ENCODE results near the gene APOL3.
"Not testable (repeated sequence)": the region's sequence is repeated elsewhere in the genome, so short reads cannot be mapped to it uniquely, and the experiment has no call there.

Gene APOL3

GRCh38 chr22:36104988-36105387 is 55.6 kb downstream of the APOL3 start:
- H2AFZ ChIP-seq = no peak overlapping the region
- H3K4me2 ChIP-seq (ENCODE audit: low read length) = no peak overlapping the region
- no peaks in the 10 kb centered on the region for H3K79me2 ChIP-seq
- TF ChIP-seq, protein P1, sequence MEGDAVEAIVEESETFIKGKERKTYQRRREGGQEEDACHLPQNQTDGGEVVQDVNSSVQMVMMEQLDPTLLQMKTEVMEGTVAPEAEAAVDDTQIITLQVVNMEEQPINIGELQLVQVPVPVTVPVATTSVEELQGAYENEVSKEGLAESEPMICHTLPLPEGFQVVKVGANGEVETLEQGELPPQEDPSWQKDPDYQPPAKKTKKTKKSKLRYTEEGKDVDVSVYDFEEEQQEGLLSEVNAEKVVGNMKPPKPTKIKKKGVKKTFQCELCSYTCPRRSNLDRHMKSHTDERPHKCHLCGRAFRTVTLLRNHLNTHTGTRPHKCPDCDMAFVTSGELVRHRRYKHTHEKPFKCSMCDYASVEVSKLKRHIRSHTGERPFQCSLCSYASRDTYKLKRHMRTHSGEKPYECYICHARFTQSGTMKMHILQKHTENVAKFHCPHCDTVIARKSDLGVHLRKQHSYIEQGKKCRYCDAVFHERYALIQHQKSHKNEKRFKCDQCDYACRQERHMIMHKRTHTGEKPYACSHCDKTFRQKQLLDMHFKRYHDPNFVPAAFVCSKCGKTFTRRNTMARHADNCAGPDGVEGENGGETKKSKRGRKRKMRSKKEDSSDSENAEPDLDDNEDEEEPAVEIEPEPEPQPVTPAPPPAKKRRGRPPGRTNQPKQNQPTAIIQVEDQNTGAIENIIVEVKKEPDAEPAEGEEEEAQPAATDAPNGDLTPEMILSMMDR (IDR thresholded peaks at IDR 0.05) = no peak
- no peaks in the 10 kb centered on the region for H3K9me3 ChIP-seq (ENCODE audit: control insufficient read depth, low read length)
- H3K36me3 ChIP-seq (ENCODE audit: control insufficient read depth, insufficient read depth, low read length) = no peaks in the 10 kb centered on the region
- H3K4me3 ChIP-seq (ENCODE audit: low read depth, low read length) = no peak overlapping the region
- no peaks in the 10 kb centered on the region for H3K4me1 ChIP-seq
- no peak overlapping the region for H3K27ac ChIP-seq
- no peak overlapping the region for H3K9ac ChIP-seq
- no peaks in the 10 kb centered on the region for H3K27me3 ChIP-seq (ENCODE audit: control insufficient read depth, insufficient read depth, low read length)

GRCh38 chr22:36104435-36104834 is 56.1 kb downstream of the APOL3 start:
- TF ChIP-seq, protein P1 (IDR thresholded peaks at IDR 0.05) = no peak
- H3K36me3 ChIP-seq (ENCODE audit: control insufficient read depth, insufficient read depth, low read length) = no peaks in the 10 kb centered on the region
- no peak overlapping the region for H3K27ac ChIP-seq
- no peak overlapping the region for H2AFZ ChIP-seq
- H3K4me1 ChIP-seq = no peaks in the 10 kb centered on the region
- H3K79me2 ChIP-seq = no peaks in the 10 kb centered on the region
- no peaks in the 10 kb centered on the region for H3K9me3 ChIP-seq (ENCODE audit: control insufficient read depth, low read length)
- H3K9ac ChIP-seq = no peak overlapping the region
- no peaks in the 10 kb centered on the region for H3K27me3 ChIP-seq (ENCODE audit: control insufficient read depth, insufficient read depth, low read length)
- H3K4me3 ChIP-seq (ENCODE audit: low read depth, low read length) = no peak overlapping the region
- no peak overlapping the region for H3K4me2 ChIP-seq (ENCODE audit: low read length)

- no peaks in the 10 kb centered on the region for H3K79me2 ChIP-seq
- no peaks in the 10 kb centered on the region for H3K27me3 ChIP-seq (ENCODE audit: control insufficient read depth, insufficient read depth, low read length)
- H2AFZ ChIP-seq = no peak overlapping the region
- H3K4me2 ChIP-seq (ENCODE audit: low read length) = no peak overlapping the region
- H3K4me3 ChIP-seq (ENCODE audit: low read depth, low read length) = no peak overlapping the region
- H3K27ac ChIP-seq = no peak overlapping the region
- no peaks in the 10 kb centered on the region for H3K9me3 ChIP-seq (ENCODE audit: control insufficient read depth, low read length)
- H3K36me3 ChIP-seq (ENCODE audit: control insufficient read depth, insufficient read depth, low read length) = no peaks in the 10 kb centered on the region
- TF ChIP-seq, protein P1 (IDR thresholded peaks at IDR 0.05) = no peak
- no peak overlapping the region for H3K9ac ChIP-seq
- H3K4me1 ChIP-seq = no peaks in the 10 kb centered on the region
Measured at GRCh38 chr22:36103891-36104290, 56.7 kb downstream of the APOL3 start.

DNA sequence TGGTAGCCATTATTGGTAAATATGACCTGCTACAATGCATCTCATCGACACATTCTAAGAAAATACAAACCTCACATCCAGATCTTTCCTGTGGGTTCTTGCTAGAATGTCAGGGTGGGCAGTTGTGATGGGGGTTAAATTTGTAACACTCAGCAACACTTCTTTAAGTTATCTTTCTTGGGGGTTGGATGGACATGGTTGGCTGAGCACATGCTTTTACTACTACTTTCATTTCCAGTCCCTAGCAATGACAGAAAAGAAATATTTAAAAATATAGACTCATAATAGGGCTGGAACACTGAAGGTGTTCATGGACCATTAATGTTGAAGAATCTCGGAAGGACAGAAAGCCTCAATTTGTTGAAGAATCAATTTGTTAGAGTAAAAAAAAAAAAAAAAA is 57.6 kb downstream of the APOL3 start:
- Histone ChIP-seq H3K9ac (no peak overlapping the region), H3K4me1 (no peaks in the 10 kb centered on the region), H3K79me2 (no peaks in the 10 kb centered on the region), H3K36me3 (ENCODE audit: control insufficient read depth, insufficient read depth, low read length) (no peaks in the 10 kb centered on the region), H3K4me3 (ENCODE audit: low read depth, low read length) (no peak overlapping the region), H3K27ac (no peak overlapping the region), H3K4me2 (ENCODE audit: low read length) (no peak overlapping the region), H2AFZ (no peak overlapping the region), H3K9me3 (ENCODE audit: control insufficient read depth, low read length) (no peaks in the 10 kb centered on the region), H3K27me3 (ENCODE audit: control insufficient read depth, insufficient read depth, low read length) (no peaks in the 10 kb centered on the region)
- TF ChIP-seq, protein P1 (IDR thresholded peaks at IDR 0.05) = no peak

GRCh38 chr22:36101756-36102155 is 58.8 kb downstream of the APOL3 start:
- H3K4me2 ChIP-seq (ENCODE audit: low read length) = no peak overlapping the region
- H3K4me1 ChIP-seq = no peaks in the 10 kb centered on the region
- TF ChIP-seq, protein P1 (IDR thresholded peaks at IDR 0.05) = no peak
- H3K79me2 ChIP-seq = no peaks in the 10 kb centered on the region
- H3K9ac ChIP-seq = no peak overlapping the region
- H3K9me3 ChIP-seq (ENCODE audit: control insufficient read depth, low read length) = no peaks in the 10 kb centered on the region
- no peak overlapping the region for H3K27ac ChIP-seq
- no peak overlapping the region for H2AFZ ChIP-seq
- no peaks in the 10 kb centered on the region for H3K36me3 ChIP-seq (ENCODE audit: control insufficient read depth, insufficient read depth, low read length)
- no peak overlapping the region for H3K4me3 ChIP-seq (ENCODE audit: low read depth, low read length)
- H3K27me3 ChIP-seq (ENCODE audit: control insufficient read depth, insufficient read depth, low read length) = no peaks in the 10 kb centered on the region

GRCh38 chr22:36100908-36101307 is 59.6 kb downstream of the APOL3 start:
- not testable (repeated sequence) for H3K36me3 ChIP-seq (ENCODE audit: control insufficient read depth, insufficient read depth, low read length); H3K9me3 ChIP-seq (ENCODE audit: control insufficient read depth, low read length); H3K27ac ChIP-seq; H3K79me2 ChIP-seq; H3K4me2 ChIP-seq (ENCODE audit: low read length); H3K27me3 ChIP-seq (ENCODE audit: control insufficient read depth, insufficient read depth, low read length); H3K4me3 ChIP-seq (ENCODE audit: low read depth, low read length); H3K9ac ChIP-seq; H2AFZ ChIP-seq; H3K4me1 ChIP-seq
